Stimulated activated memory B cell treated with anti-CD40 and anti-IgM and Interleukin-4, amounts not matched to agents 10 μg/mL and 1 μg/mL and 100 μg/mL, for 72 hours (primary cell): ENCODE data around the gene CTNNBL1.

Experiments
- ATAC-seq: fragments of 150-1000 bp; cut with Tn5 transposase; 2 replicates; pipeline ENCODE4 v1.10.0; 2021
- H3K27ac Mint-ChIP-seq: one replicate; pipeline ENCODE4 v1.8.0; 2022; ENCODE audit warnings: mild to moderate bottlenecking, mixed read lengths
- H3K27me3 Mint-ChIP-seq: one replicate; pipeline ENCODE4 v1.8.0; 2022; ENCODE audit warnings: mixed read lengths
- H3K36me3 Mint-ChIP-seq: one replicate; pipeline ENCODE4 v1.8.0; 2022; ENCODE audit warnings: mixed read lengths
- H3K4me1 Mint-ChIP-seq: one replicate; pipeline ENCODE4 v1.8.0; 2022; ENCODE audit warnings: mixed read lengths
- H3K4me3 Mint-ChIP-seq: one replicate; pipeline ENCODE4 v1.8.0; 2022; ENCODE audit warnings: mild to moderate bottlenecking, moderate library complexity, mixed read lengths
- H3K9me3 Mint-ChIP-seq: one replicate; pipeline ENCODE4 v1.8.0; 2022; ENCODE audit warnings: mixed read lengths

The CTNNBL1 gene

DNA sequence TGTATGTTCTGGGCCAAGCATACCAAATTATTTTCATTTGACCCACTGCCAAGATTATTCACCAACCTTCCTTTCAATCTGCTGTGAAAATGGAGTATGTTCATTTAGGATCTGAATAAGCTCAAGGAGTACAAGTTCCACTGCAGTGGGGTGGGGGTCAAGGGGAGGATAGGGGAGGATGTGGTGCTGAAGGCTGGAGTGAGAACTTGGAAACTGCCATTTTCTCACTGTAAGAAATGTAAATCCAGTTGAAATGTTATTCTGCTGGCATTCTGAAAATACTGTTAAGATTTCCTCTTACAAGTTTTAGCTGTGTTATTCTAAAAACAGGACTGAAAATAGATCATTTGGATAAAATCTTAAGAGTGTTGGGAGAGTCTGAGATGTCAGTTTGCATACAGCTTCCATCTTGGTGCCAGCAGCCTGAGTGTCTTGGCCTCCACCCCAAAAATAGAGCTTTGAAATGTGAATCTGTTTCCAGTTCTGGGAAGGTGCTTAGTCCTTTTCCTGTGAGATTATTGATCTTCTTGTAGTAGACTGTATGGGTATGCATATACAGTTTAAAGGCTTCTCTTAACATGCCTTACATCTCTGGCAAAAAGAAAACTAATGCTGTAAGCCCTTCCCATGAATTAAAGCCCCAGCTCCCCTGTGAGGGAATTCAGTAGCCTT, 84.3 kb downstream of the CTNNBL1 start:
- H3K27me3 Mint-ChIP-seq = no peaks in the 10 kb centered on the region
- peaks cover 50% of the 10 kb centered on the region for H3K4me1 Mint-ChIP-seq
- no peaks in the 10 kb centered on the region for H3K9me3 Mint-ChIP-seq
- peak overlapping the region; percentile 59 for H3K27ac Mint-ChIP-seq
- no peak for ATAC-seq
- no peak overlapping the region for H3K4me3 Mint-ChIP-seq
- peaks cover 58% of the 10 kb centered on the region for H3K36me3 Mint-ChIP-seq

DNA sequence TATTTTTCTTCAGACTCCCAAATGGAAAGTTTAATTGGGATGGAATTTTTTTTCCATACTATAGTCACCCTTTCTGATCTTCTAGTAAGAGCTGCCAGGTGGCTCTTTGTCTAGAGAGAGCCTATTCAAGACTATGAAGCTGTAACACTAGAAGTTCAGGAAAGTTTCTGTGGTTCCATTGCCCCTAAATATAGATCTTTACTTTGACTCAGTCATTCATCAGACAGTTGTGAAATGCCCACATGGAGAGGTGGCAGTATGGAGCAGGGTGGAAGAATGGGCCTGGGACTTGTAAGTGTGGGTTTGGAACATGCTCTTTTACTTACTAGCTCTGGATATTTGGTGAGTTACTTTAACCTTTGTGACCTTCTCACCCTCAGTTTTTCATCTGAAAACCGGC, 87.8 kb downstream of the CTNNBL1 start:
- peak overlapping the region; percentile 33 for H3K27ac Mint-ChIP-seq
- H3K36me3 Mint-ChIP-seq = peaks cover 77% of the 10 kb centered on the region
- no peak for ATAC-seq
- peaks cover 52% of the 10 kb centered on the region for H3K4me1 Mint-ChIP-seq
- no peak overlapping the region for H3K4me3 Mint-ChIP-seq
- peaks cover 3% of the 10 kb centered on the region for H3K9me3 Mint-ChIP-seq
- no peaks in the 10 kb centered on the region for H3K27me3 Mint-ChIP-seq

DNA sequence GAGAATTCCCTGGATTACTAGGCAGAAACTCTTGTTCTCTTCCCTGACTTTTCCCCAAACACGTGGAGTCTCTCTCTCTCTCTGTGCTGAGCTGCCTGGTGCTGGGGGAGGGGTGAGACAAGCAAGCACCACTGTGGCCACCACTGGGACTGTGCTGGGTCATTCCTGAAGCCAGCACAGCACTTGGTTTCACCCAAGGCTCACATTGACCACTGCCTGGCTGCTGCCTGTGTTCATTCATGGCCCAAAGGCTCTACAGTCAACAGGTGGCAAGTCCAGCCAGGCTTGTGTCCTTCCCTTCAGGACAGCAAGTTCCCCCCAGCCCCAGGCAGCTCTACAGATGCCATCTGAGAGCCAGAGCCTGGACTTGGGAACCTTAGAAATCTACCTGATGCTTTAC, 92.2 kb downstream of the CTNNBL1 start:
- Mint-ChIP-seq H3K4me3 (no peak overlapping the region), H3K27me3 (no peaks in the 10 kb centered on the region), H3K36me3 (peaks cover 89% of the 10 kb centered on the region), H3K9me3 (peaks cover 12% of the 10 kb centered on the region), H3K4me1 (peaks cover 59% of the 10 kb centered on the region), H3K27ac (peak overlapping the region; percentile 15)
- no peak for ATAC-seq

GRCh38 chr20:37789408-37789807, 95.6 kb downstream of the CTNNBL1 start:
- peaks cover 14% of the 10 kb centered on the region for H3K9me3 Mint-ChIP-seq

GRCh38 chr20:37790900-37791299, 97.1 kb downstream of the CTNNBL1 start:
- peaks cover 85% of the 10 kb centered on the region for H3K36me3 Mint-ChIP-seq
- peaks cover 14% of the 10 kb centered on the region for H3K9me3 Mint-ChIP-seq
- H3K4me3 Mint-ChIP-seq = no peak overlapping the region
- no peak overlapping the region for H3K27ac Mint-ChIP-seq
- no peak for ATAC-seq
- H3K4me1 Mint-ChIP-seq = peaks cover 31% of the 10 kb centered on the region
- H3K27me3 Mint-ChIP-seq = no peaks in the 10 kb centered on the region

More at GRCh38 chr20:37789408-37789807, 95.6 kb downstream of the CTNNBL1 start:
- H3K36me3 Mint-ChIP-seq = peaks cover 85% of the 10 kb centered on the region
- peak; percentile 77 for ATAC-seq
- H3K27me3 Mint-ChIP-seq = no peaks in the 10 kb centered on the region
- peaks cover 44% of the 10 kb centered on the region for H3K4me1 Mint-ChIP-seq
- H3K27ac Mint-ChIP-seq = peak overlapping the region; percentile 72
- no peak overlapping the region for H3K4me3 Mint-ChIP-seq

DNA sequence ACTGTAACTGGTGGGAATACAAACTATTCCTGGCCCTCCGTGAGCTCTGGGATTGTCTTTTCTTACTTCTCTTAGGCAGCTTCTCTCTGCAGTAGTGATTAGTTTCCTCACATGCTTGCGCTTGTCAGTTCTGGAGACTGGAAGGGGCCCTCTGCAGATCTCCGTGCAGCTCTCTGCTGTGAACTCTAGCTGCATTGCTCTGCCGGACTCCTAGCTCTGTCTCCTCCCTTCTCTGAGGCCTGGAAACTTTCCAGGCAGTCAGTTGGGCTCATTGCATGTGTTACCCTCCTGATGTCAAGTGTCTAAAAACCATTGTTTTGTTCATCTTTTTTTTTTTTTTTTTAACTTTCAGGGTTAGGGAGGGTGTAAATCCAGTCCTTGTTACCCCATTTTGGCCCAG, 102.3 kb downstream of the CTNNBL1 start:
- Mint-ChIP-seq H3K27me3 (no peaks in the 10 kb centered on the region), H3K36me3 (peaks cover 51% of the 10 kb centered on the region), H3K4me3 (no peak overlapping the region), H3K27ac (no peak overlapping the region), H3K4me1 (peaks cover 9% of the 10 kb centered on the region), H3K9me3 (peaks cover 4% of the 10 kb centered on the region)
- ATAC-seq = no peak

GRCh38 chr20:37796733-37797132, 102.9 kb downstream of the CTNNBL1 start:
- peaks cover 3% of the 10 kb centered on the region for H3K9me3 Mint-ChIP-seq
- H3K36me3 Mint-ChIP-seq = peaks cover 47% of the 10 kb centered on the region
- ATAC-seq = no peak
- H3K4me3 Mint-ChIP-seq = no peak overlapping the region
- H3K27me3 Mint-ChIP-seq = no peaks in the 10 kb centered on the region
- peaks cover 11% of the 10 kb centered on the region for H3K4me1 Mint-ChIP-seq
- H3K27ac Mint-ChIP-seq = no peak overlapping the region

DNA sequence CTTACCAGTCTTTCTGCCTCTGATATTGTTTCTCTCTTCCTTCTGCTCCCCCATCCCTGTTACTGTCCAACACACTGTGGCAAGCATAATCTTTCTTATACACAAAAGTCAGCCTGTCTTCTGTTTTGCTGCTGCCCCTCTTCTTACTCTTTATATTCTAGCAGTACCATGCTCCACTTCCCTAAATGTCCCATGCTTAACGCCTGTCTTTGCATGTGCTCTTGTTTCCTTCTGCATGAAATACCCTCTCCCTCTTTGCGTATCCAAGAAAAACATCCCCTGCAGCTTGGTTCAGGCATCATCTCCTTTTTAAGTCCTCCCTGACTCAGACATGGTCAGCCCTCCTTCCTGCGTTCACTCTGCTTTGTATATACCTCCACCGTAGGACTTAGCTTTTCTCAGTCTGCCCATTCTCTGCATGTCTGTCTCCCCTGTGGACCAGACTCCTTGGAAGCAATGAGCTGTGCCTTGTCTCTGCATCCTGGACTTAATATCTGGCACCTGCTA, 103.9 kb downstream of the CTNNBL1 start:
- no peak overlapping the region for H3K4me3 Mint-ChIP-seq
- peaks cover 21% of the 10 kb centered on the region for H3K4me1 Mint-ChIP-seq
- no peaks in the 10 kb centered on the region for H3K27me3 Mint-ChIP-seq
- no peak for ATAC-seq
- peaks cover 47% of the 10 kb centered on the region for H3K36me3 Mint-ChIP-seq
- H3K27ac Mint-ChIP-seq = peak overlapping the region; percentile 6
- no peaks in the 10 kb centered on the region for H3K9me3 Mint-ChIP-seq

DNA sequence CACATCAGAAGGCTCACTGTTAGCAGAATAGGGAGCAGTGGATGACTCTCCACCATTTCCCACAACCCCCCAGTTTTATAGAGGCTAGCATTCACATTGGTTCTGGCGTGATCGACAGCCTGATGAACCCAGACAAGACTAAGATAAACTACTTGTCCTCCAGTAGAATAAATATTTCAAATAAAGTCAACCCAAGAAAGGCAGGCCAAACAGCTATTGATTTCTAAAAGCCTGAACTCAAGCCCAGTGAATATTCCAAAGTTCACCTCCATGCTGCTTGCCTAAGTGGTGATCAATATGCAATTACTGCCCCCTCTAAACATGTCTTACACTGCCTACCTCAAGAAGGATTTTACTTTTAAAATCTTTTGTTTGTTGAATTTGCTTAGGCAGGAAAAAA, 104.5 kb downstream of the CTNNBL1 start:
- H3K36me3 Mint-ChIP-seq = peaks cover 53% of the 10 kb centered on the region
- H3K9me3 Mint-ChIP-seq = no peaks in the 10 kb centered on the region
- peaks cover 26% of the 10 kb centered on the region for H3K4me1 Mint-ChIP-seq
- ATAC-seq = no peak
- no peak overlapping the region for H3K4me3 Mint-ChIP-seq
- H3K27me3 Mint-ChIP-seq = no peaks in the 10 kb centered on the region
- H3K27ac Mint-ChIP-seq = no peak overlapping the region

DNA sequence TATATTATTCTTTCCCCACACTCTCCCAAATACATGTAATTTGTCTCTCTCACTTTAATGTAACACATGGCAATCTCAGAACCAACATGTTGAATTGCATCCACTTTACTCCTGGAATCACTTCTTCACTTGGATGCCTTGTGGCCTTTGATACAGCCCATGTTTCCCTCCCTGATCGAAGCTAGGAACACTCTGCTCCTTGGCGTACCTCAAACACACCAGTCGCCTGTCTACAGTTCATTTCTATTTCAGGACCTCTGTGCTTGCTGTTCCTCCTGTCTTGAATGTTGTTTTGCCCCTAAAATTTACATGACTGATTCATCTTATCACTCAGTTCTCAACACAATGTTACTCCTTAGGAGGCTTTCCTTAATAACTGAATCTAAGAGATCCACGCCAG, 106.8 kb downstream of the CTNNBL1 start:
- H3K27ac Mint-ChIP-seq = no peak overlapping the region
- no peaks in the 10 kb centered on the region for H3K27me3 Mint-ChIP-seq
- H3K36me3 Mint-ChIP-seq = peaks cover 35% of the 10 kb centered on the region
- peaks cover 50% of the 10 kb centered on the region for H3K4me1 Mint-ChIP-seq
- H3K4me3 Mint-ChIP-seq = no peak overlapping the region
- no peaks in the 10 kb centered on the region for H3K9me3 Mint-ChIP-seq
- no peak for ATAC-seq

DNA sequence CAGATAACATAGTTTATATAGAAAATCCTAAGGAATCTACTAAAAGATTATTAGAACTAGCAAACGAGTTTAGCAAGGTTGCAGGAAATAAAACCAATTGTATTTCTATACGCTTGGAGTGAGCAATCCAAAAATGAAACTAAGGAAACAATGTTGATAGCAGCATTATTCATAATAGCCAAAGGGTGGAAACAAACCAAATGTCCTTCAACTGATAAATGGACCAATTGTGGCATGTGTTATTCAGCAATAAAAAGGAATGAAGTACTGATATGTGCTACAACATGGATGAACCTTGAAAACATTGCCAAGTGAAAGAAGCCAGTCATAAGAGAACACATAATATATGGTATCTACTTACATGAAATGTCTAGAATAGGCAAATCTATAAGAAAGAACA, 108.1 kb downstream of the CTNNBL1 start:
- peaks cover 63% of the 10 kb centered on the region for H3K4me1 Mint-ChIP-seq
- no peak for ATAC-seq
- peaks cover 42% of the 10 kb centered on the region for H3K36me3 Mint-ChIP-seq
- H3K4me3 Mint-ChIP-seq = no peak overlapping the region
- H3K27me3 Mint-ChIP-seq = no peaks in the 10 kb centered on the region
- peak overlapping the region; percentile 99 for H3K27ac Mint-ChIP-seq
- no peaks in the 10 kb centered on the region for H3K9me3 Mint-ChIP-seq

- ATAC-seq = peak; percentile 88
- no peaks in the 10 kb centered on the region for H3K27me3 Mint-ChIP-seq
- H3K4me1 Mint-ChIP-seq = peaks cover 71% of the 10 kb centered on the region
- peaks cover 46% of the 10 kb centered on the region for H3K36me3 Mint-ChIP-seq
- no peaks in the 10 kb centered on the region for H3K9me3 Mint-ChIP-seq
- peak overlapping the region; percentile 67 for H3K4me3 Mint-ChIP-seq
- peak overlapping the region; percentile 99 for H3K27ac Mint-ChIP-seq
These were observed 109.8 kb downstream of the CTNNBL1 start for GRCh38 chr20:37803438-37804307.

DNA sequence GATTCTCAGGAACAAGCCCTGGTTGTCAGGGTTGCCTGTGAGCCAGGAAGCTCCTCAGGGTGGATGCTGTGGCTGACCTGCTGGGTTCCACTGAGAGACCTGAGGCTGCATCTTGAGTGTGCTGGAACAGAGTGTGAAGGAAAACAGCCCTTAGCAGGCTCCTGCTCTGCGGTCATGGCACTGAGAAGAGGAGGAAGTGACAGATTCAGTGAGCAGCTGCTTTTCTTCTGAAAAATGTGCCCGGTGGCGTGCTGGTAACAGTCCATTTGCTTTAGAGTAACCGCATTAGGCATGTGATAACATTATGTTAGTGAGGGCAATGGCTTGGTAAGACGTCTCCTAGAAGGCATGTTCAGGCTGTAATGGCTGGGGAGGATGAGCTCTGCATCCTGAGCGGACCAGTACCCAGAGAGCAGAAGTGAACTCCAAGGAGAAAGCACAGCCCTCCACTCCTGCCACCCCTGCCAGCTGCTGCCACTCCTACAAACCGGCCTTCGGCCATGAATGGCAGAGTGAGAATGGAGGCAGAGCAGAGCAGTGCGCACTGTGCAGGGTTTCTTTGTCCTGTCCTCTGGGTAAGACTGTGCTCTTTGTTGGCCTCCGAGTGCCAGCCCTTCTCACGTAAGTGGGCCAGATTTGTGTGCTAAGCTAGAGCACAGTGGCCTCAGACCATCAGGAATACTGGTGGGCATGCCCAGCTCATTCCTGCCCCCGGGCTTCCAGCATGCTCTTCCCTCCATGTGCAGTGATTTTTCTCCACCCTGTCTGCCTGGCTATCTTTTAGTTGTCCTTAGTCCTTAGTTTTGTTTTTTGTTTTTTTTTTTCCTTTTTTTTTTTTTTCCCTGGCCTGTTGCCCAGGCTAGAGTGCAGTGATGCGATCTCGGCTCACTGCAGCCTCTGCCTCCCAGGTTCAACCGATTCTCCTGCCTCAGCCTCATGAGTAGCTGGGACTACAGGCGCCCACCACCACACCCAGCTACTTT, 111.0 kb downstream of the CTNNBL1 start:
- Mint-ChIP-seq H3K9me3 (no peaks in the 10 kb centered on the region), H3K27ac (peak overlapping the region; percentile 99), H3K36me3 (peaks cover 58% of the 10 kb centered on the region), H3K27me3 (no peaks in the 10 kb centered on the region), H3K4me1 (peaks cover 80% of the 10 kb centered on the region), H3K4me3 (peak overlapping the region; percentile 67)
- peak; percentile 96 for ATAC-seq

GRCh38 chr20:37807471-37808232, 113.8 kb downstream of the CTNNBL1 start:
- ATAC-seq = no peak
- Mint-ChIP-seq H3K36me3 (peaks cover 69% of the 10 kb centered on the region), H3K4me3 (no peak overlapping the region), H3K27ac (peak overlapping the region; percentile 99), H3K4me1 (peaks cover 71% of the 10 kb centered on the region), H3K27me3 (no peaks in the 10 kb centered on the region), H3K9me3 (no peaks in the 10 kb centered on the region)
